Glutamatergic neuron (in vitro differentiated cells): ENCODE data around the gene MYCN. TPM values are rescaled to one million over a fixed set of nuclear protein-coding genes. Genes with fewer than 3 reads are reported as not detected.
A peak's percentile ranks its signal among the peaks of the same experiment; 100 is the strongest.

Experiments used
- DNase-seq: peaks from one replicate; pipeline ENCODE4 v3.0.0; 2022
- H3K27ac Mint-ChIP-seq: one replicate; pipeline ENCODE4 v1.8.0; 2020; ENCODE audit warnings: mild to moderate bottlenecking, mixed read lengths, inconsistent platforms; ENCODE audit not compliant: unreplicated experiment
- H3K27me3 Mint-ChIP-seq: one replicate; pipeline ENCODE4 v1.8.0; 2020; ENCODE audit warnings: mild to moderate bottlenecking, moderate library complexity, mixed read lengths, inconsistent platforms; ENCODE audit not compliant: unreplicated experiment
- H3K36me3 Mint-ChIP-seq: one replicate; pipeline ENCODE4 v1.8.0; 2020; ENCODE audit warnings: mild to moderate bottlenecking, mixed read lengths, inconsistent platforms; ENCODE audit not compliant: unreplicated experiment
- H3K4me1 Mint-ChIP-seq: one replicate; pipeline ENCODE4 v1.8.0; 2020; ENCODE audit warnings: mild to moderate bottlenecking, low read depth, mixed read lengths, inconsistent platforms; ENCODE audit not compliant: unreplicated experiment
- H3K4me3 Mint-ChIP-seq: one replicate; pipeline ENCODE4 v1.8.0; 2020; ENCODE audit warnings: mild to moderate bottlenecking, mixed read lengths, inconsistent platforms; ENCODE audit not compliant: unreplicated experiment
- H3K9me3 Mint-ChIP-seq: one replicate; pipeline ENCODE4 v1.8.0; 2020; ENCODE audit warnings: mild to moderate bottlenecking, moderate library complexity, mixed read lengths, inconsistent platforms; ENCODE audit not compliant: unreplicated experiment
- CTCF ChIP-seq: fragments of 200-600 bp; sonication (generic); IDR thresholded peaks from one replicate; pipeline ENCODE4 v1.5.0; 2021; ENCODE audit not compliant: partially characterized antibody, unreplicated experiment
- total RNA-seq: library from RNA; stranded (reverse); fragmentation: NEBNext Ultra II Directional; extraction: Animal tissue kit (Norgen Biotek cat#: 25700); gene quantifications from one replicate; pipeline ENCODE4 v1.2.1, GENCODE V29; 2021; ENCODE audit not compliant: unreplicated experiment

Gene MYCN
- total RNA-seq, 1 donor from 2014 or later: 43.8 TPM

- Mint-ChIP-seq H3K4me3 (no peak overlapping the region), H3K27ac (no peak overlapping the region), H3K27me3 (peaks cover under 1% of the 10 kb centered on the region), H3K9me3 (peaks cover 4% of the 10 kb centered on the region), H3K36me3 (no peaks in the 10 kb centered on the region), H3K4me1 (peaks cover 25% of the 10 kb centered on the region)
- TF ChIP-seq CTCF: no peak
- DNase-seq: peak; percentile 22
Measured at GRCh38 chr2:15986644-15987043, 46.3 kb downstream of the MYCN start.

GRCh38 chr2:15988733-15989132, 48.4 kb downstream of the MYCN start:
- no peaks in the 10 kb centered on the region for H3K36me3 Mint-ChIP-seq
- no peak overlapping the region for H3K4me3 Mint-ChIP-seq
- TF ChIP-seq CTCF: no peak
- H3K27me3 Mint-ChIP-seq: peaks cover 2% of the 10 kb centered on the region
- peaks cover 3% of the 10 kb centered on the region for H3K9me3 Mint-ChIP-seq
- H3K4me1 Mint-ChIP-seq: peaks cover 12% of the 10 kb centered on the region
- no peak overlapping the region for H3K27ac Mint-ChIP-seq
- no peak for DNase-seq

- no peak for TF ChIP-seq CTCF
- no peak for DNase-seq
- Mint-ChIP-seq H3K4me3 (no peak overlapping the region), H3K27ac (no peak overlapping the region), H3K9me3 (no peaks in the 10 kb centered on the region), H3K27me3 (peaks cover 2% of the 10 kb centered on the region), H3K4me1 (peaks cover 8% of the 10 kb centered on the region), H3K36me3 (no peaks in the 10 kb centered on the region)
Measured at GRCh38 chr2:15989559-15989958, 49.2 kb downstream of the MYCN start.

GRCh38 chr2:15990151-15991101, 50.1 kb downstream of the MYCN start:
- Mint-ChIP-seq H3K4me1 (peaks cover 8% of the 10 kb centered on the region), H3K27ac (no peak overlapping the region), H3K36me3 (no peaks in the 10 kb centered on the region), H3K9me3 (peaks cover 3% of the 10 kb centered on the region), H3K27me3 (peaks cover 2% of the 10 kb centered on the region), H3K4me3 (no peak overlapping the region)
- no peak for DNase-seq
- no peak for TF ChIP-seq CTCF

- no peak overlapping the region for H3K27ac Mint-ChIP-seq
- peaks cover 3% of the 10 kb centered on the region for H3K9me3 Mint-ChIP-seq
- TF ChIP-seq CTCF: no peak
- no peaks in the 10 kb centered on the region for H3K36me3 Mint-ChIP-seq
- H3K4me1 Mint-ChIP-seq: peaks cover 8% of the 10 kb centered on the region
- DNase-seq: no peak
- H3K4me3 Mint-ChIP-seq: no peak overlapping the region
- H3K27me3 Mint-ChIP-seq: peaks cover 2% of the 10 kb centered on the region
Measured at GRCh38 chr2:15991231-15991630, 50.9 kb downstream of the MYCN start.
